SK-N-SH treated with all-trans-retinoic acid at 6 μM for 48 hours (cell line): ENCODE data around the gene IGSF11.

ENCODE experiments used
- ATAC-seq: fragments of 200-7000 bp; cut with Tn5 transposase; 3 replicates; pipeline ENCODE4 v1.9.1; 2020; ENCODE audit warnings: mild to moderate bottlenecking, moderate library complexity
- ARNTL ChIP-seq: fragments of 450-650 bp; formaldehyde crosslinking; IDR thresholded peaks from 2 replicates; pipeline ENCODE4 v1.5.0; 2020; ENCODE audit warnings: low read depth, mild to moderate bottlenecking, moderate library complexity, borderline replicate concordance
- BACH2 ChIP-seq: fragments of 250-450 bp; sonication (Bioruptor Pico); IDR thresholded peaks from 2 replicates; pipeline ENCODE4 v1.9.0; 2021; ENCODE audit warnings: mild to moderate bottlenecking, borderline replicate concordance
- CREB5 ChIP-seq: fragments of 250-450 bp; sonication (Bioruptor Pico); IDR thresholded peaks from 2 replicates; pipeline ENCODE4 v1.5.1; 2020; ENCODE audit warnings: low read depth, mild to moderate bottlenecking, moderate library complexity
- CSDC2 ChIP-seq: fragments of 250-450 bp; sonication (Bioruptor Pico); IDR thresholded peaks from 2 replicates; pipeline ENCODE4 v1.5.0; 2020; ENCODE audit warnings: mild to moderate bottlenecking, moderate library complexity
- CSRNP3 ChIP-seq: fragments of 250-450 bp; sonication (Bioruptor Pico); IDR thresholded peaks from 2 replicates; pipeline ENCODE4 v1.5.1; 2021; ENCODE audit warnings: mild to moderate bottlenecking, moderate library complexity
- ESRRG ChIP-seq: fragments of 250-450 bp; sonication (Bioruptor Pico); IDR thresholded peaks from 2 replicates; pipeline ENCODE4 v1.6.1; 2021; ENCODE audit warnings: mild to moderate bottlenecking
- GLIS3 ChIP-seq: fragments of 250-450 bp; sonication (Bioruptor Pico); IDR thresholded peaks from 2 replicates; pipeline ENCODE4 v1.5.0; 2020; ENCODE audit warnings: mild to moderate bottlenecking, moderate library complexity
- ISL1 ChIP-seq: fragments of 250-450 bp; sonication (Bioruptor Pico); IDR thresholded peaks from 2 replicates; pipeline ENCODE4 v2.1.2; 2022; ENCODE audit warnings: mild to moderate bottlenecking, moderate library complexity
- OSR1 ChIP-seq: fragments of 250-450 bp; sonication (Bioruptor Pico); IDR thresholded peaks from 2 replicates; pipeline ENCODE4 v1.8.0; 2022; ENCODE audit warnings: moderate library complexity, mild to moderate bottlenecking, inconsistent platforms
- PATZ1 ChIP-seq: fragments of 250-450 bp; sonication (Bioruptor Pico); IDR thresholded peaks from 2 replicates; pipeline ENCODE4 v1.8.0; 2020; ENCODE audit warnings: mild to moderate bottlenecking, moderate library complexity, borderline replicate concordance
- POU6F1 ChIP-seq: fragments of 250-450 bp; sonication (Bioruptor Pico); IDR thresholded peaks from 2 replicates; pipeline ENCODE4 v1.8.0; 2021; ENCODE audit warnings: low read depth, mild to moderate bottlenecking, moderate library complexity, borderline replicate concordance
- PPARA ChIP-seq: fragments of 250-450 bp; sonication (Bioruptor Pico); IDR thresholded peaks from 2 replicates; pipeline ENCODE4 v1.5.0; 2020; ENCODE audit warnings: mild to moderate bottlenecking, borderline replicate concordance
- RARB ChIP-seq: fragments of 250-450 bp; sonication (Bioruptor Pico); IDR thresholded peaks from 2 replicates; pipeline ENCODE4 v1.8.0; 2021; ENCODE audit warnings: mild to moderate bottlenecking, moderate library complexity
- SNAI2 ChIP-seq: fragments of 250-450 bp; sonication (Bioruptor Pico); IDR thresholded peaks from 2 replicates; pipeline ENCODE4 v1.5.0; 2020; ENCODE audit warnings: mild to moderate bottlenecking, moderate library complexity
- TCF4 ChIP-seq: fragments of 250-450 bp; sonication (Bioruptor Pico); IDR thresholded peaks from 2 replicates; pipeline ENCODE4 v1.8.0; 2021; ENCODE audit warnings: mild to moderate bottlenecking, moderate library complexity, borderline replicate concordance
- TOX ChIP-seq: fragments of 250-450 bp; sonication (Bioruptor Pico); IDR thresholded peaks from 2 replicates; pipeline ENCODE4 v1.8.0; 2021; ENCODE audit warnings: mild to moderate bottlenecking, moderate library complexity, borderline replicate concordance
- ZC3H10 ChIP-seq: fragments of 250-450 bp; sonication (Bioruptor Pico); IDR thresholded peaks from 2 replicates; pipeline ENCODE4 v1.5.1; 2021; ENCODE audit warnings: mild to moderate bottlenecking, moderate library complexity
- ZFP3 ChIP-seq: fragments of 250-450 bp; sonication (Bioruptor Pico); IDR thresholded peaks from 2 replicates; pipeline ENCODE4 v1.5.0; 2020; ENCODE audit warnings: mild to moderate bottlenecking, moderate library complexity
- ZFP30 ChIP-seq: fragments of 450-650 bp; formaldehyde crosslinking; IDR thresholded peaks from 2 replicates; pipeline ENCODE4 v1.5.0; 2022; ENCODE audit warnings: mild to moderate bottlenecking, moderate library complexity
- ZNF565 ChIP-seq: fragments of 450-650 bp; formaldehyde crosslinking; conservative IDR thresholded peaks from 2 replicates; pipeline ENCODE4 v1.5.0; 2020; ENCODE audit warnings: low read depth, mild to moderate bottlenecking, moderate library complexity
- ZNF70 ChIP-seq: fragments of 450-650 bp; formaldehyde crosslinking; IDR thresholded peaks from 2 replicates; pipeline ENCODE4 v1.5.0; 2020; ENCODE audit warnings: mild to moderate bottlenecking, moderate library complexity
- ZNF8 ChIP-seq: fragments of 450-650 bp; formaldehyde crosslinking; IDR thresholded peaks from 2 replicates; pipeline ENCODE4 v1.5.0; 2020; ENCODE audit warnings: mild to moderate bottlenecking, moderate library complexity

The IGSF11 gene

GRCh38 chr3:118966700-118967099 lies 67.9 kb downstream of the IGSF11 start:
- ATAC-seq: no peak
- TF ChIP-seq GLIS3: no peak
- no peak for TF ChIP-seq RARB (CRISPR knock-in tag)
- no peak for TF ChIP-seq SNAI2 (CRISPR knock-in tag)
- no peak for TF ChIP-seq PATZ1 (CRISPR knock-in tag)
- no peak for TF ChIP-seq TOX (CRISPR knock-in tag)
- no peak for TF ChIP-seq CREB5 (CRISPR knock-in tag)
- no peak for TF ChIP-seq ZFP30 (CRISPR knock-in tag)
- no peak for TF ChIP-seq PPARA (CRISPR knock-in tag)
- TF ChIP-seq ISL1 (CRISPR knock-in tag): no peak
- no peak for TF ChIP-seq ZNF565 (CRISPR knock-in tag)
- TF ChIP-seq, all 23 proteins: peak for 0

- no peak for ATAC-seq
- no peak for TF ChIP-seq ARNTL (CRISPR knock-in tag)
- no peak for TF ChIP-seq TCF4 (CRISPR knock-in tag)
- no peak for TF ChIP-seq CREB5 (CRISPR knock-in tag)
- TF ChIP-seq ZNF70 (CRISPR knock-in tag): no peak
- TF ChIP-seq ESRRG (CRISPR knock-in tag): no peak
- no peak for TF ChIP-seq CSRNP3 (CRISPR knock-in tag)
- TF ChIP-seq ZC3H10: no peak
- no peak for TF ChIP-seq OSR1 (CRISPR knock-in tag)
- TF ChIP-seq ZFP30 (CRISPR knock-in tag): no peak
- TF ChIP-seq SNAI2 (CRISPR knock-in tag): no peak
- TF ChIP-seq GLIS3: no peak
These were observed 70.9 kb downstream of the IGSF11 start for GRCh38 chr3:118963711-118964110.

GRCh38 chr3:118960876-118961450 lies 73.7 kb downstream of the IGSF11 start:
- TF ChIP-seq ESRRG (CRISPR knock-in tag) (no peak), ZC3H10 (no peak), POU6F1 (no peak), ZNF8 (CRISPR knock-in tag) (no peak), SNAI2 (CRISPR knock-in tag) (no peak), CSDC2 (CRISPR knock-in tag) (no peak), OSR1 (CRISPR knock-in tag) (no peak), PATZ1 (CRISPR knock-in tag) (no peak), BACH2 (CRISPR knock-in tag) (no peak), CREB5 (CRISPR knock-in tag) (no peak), ZFP30 (CRISPR knock-in tag) (no peak), ISL1 (CRISPR knock-in tag) (no peak), ZFP3 (CRISPR knock-in tag) (no peak), GLIS3 (no peak), ZNF70 (CRISPR knock-in tag) (no peak), ZNF565 (CRISPR knock-in tag) (no peak), TCF4 (CRISPR knock-in tag) (no peak), RARB (CRISPR knock-in tag) (no peak)
- ATAC-seq: no peak
